Measurements from ENCODE around the gene MPP7.

MPP7 gene

DNA sequence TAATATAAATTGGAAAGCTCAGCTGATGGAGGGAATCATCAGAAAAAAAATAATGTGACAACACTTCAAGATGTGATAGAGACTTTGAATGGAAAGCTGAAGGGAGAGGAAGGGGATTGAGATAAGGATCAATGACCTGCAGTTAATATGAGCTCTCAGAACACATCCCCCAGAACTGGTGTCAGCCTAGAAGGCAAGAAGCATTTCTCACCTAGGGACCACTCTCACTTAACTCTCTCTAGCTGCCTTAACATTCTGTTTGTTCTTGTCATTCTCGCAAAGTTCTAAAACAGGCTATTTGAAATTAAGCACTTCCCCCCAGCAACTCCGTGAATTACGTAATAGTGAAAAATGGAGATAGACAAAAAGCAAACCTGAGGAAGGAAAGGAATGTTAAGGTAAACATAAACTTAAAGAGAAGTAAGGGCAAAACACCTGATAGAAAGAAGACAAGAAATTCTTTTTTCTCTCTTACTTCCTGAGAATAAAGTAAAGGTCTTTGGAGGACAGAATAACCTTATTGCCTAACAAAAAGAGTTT lies 1.2 kb upstream of the MPP7 start:
- DNase-seq (ENCODE audit: low read depth), result no peak
- no peak overlapping the region for H3K4me3 ChIP-seq (ENCODE audit: low read depth, low read length)
- TF ChIP-seq MYC (IDR thresholded peaks at IDR 0.05; ENCODE audit: low read depth, low read length) (no peak), POLR2A (IDR thresholded peaks at IDR 0.05; ENCODE audit: extremely low read depth, insufficient read length) (no peak)
- TF ChIP-seq, protein P1, sequence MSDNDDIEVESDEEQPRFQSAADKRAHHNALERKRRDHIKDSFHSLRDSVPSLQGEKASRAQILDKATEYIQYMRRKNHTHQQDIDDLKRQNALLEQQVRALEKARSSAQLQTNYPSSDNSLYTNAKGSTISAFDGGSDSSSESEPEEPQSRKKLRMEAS (IDR thresholded peaks at IDR 0.05; ENCODE audit: low read depth, low read length), result no peak
- TF ChIP-seq, protein P2, sequence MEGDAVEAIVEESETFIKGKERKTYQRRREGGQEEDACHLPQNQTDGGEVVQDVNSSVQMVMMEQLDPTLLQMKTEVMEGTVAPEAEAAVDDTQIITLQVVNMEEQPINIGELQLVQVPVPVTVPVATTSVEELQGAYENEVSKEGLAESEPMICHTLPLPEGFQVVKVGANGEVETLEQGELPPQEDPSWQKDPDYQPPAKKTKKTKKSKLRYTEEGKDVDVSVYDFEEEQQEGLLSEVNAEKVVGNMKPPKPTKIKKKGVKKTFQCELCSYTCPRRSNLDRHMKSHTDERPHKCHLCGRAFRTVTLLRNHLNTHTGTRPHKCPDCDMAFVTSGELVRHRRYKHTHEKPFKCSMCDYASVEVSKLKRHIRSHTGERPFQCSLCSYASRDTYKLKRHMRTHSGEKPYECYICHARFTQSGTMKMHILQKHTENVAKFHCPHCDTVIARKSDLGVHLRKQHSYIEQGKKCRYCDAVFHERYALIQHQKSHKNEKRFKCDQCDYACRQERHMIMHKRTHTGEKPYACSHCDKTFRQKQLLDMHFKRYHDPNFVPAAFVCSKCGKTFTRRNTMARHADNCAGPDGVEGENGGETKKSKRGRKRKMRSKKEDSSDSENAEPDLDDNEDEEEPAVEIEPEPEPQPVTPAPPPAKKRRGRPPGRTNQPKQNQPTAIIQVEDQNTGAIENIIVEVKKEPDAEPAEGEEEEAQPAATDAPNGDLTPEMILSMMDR (IDR thresholded peaks at IDR 0.05; ENCODE audit: low read depth, low read length), result no peak

DNA sequence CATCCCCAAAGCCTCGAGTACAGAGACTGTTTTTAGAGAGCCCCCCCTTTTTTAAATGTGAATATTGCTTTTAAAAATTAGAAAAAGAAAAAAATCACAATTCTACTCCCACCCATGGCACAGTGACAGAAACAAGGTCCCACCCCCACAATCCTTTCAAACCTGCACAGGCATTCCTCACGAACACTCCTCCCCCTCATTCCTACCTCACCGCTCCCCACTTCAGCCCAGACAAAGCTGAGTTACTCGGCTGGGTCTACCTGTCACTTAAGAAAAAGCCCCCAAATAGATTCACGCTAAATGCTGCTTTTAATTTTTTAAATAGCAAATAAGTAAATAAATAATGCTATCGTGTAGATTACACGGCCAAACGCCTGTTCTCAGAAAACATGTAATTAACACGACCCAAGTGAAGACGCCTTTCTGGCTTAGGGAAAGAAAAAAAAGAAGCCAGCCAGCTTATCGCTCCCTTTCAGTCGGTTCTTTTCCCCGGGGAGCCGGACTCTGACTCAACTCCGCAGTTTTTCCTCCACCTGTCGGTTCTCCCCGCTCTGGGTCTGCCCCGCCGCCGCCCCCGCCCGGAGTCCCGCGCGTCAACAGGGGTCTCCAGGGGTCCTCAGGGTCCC lies 739 bp downstream of the MPP7 start:
- peak; percentile 48 for DNase-seq (ENCODE audit: low read depth)
- peak overlapping the region; percentile 32 for H3K4me3 ChIP-seq (ENCODE audit: low read depth, low read length)
- TF ChIP-seq, protein P2 (IDR thresholded peaks at IDR 0.05; ENCODE audit: low read depth, low read length), result no peak

DNA sequence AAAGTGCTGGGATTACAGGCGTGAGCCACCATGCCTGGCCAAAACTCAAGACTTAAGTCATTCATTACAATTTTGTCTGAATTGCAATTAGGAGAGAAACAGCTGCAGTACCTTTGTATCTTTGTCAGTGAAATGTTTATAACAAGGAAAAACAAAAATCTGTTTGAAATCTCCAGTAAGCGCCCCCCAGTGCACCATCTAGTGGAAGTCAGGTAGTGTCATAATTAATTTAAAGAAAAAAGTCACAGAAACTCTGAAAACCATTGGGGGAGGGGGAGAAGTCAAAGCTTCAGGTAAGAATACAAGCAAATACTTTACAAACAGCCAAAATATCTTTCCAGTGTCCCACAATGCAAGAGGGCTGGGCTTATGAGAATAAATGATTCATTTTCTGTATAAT lies 2.8 kb downstream of the MPP7 start:
- DNase-seq (ENCODE audit: low read depth), result no peak
- H3K4me3 ChIP-seq (ENCODE audit: low read depth, low read length), result no peak overlapping the region
- TF ChIP-seq, protein P2 (IDR thresholded peaks at IDR 0.05; ENCODE audit: low read depth, low read length), result no peak
- no peak for TF ChIP-seq POLR2A (IDR thresholded peaks at IDR 0.05; ENCODE audit: extremely low read depth, insufficient read length)
- TF ChIP-seq, protein P1 (IDR thresholded peaks at IDR 0.05; ENCODE audit: low read depth, low read length), result no peak
- TF ChIP-seq MYC (IDR thresholded peaks at IDR 0.05; ENCODE audit: low read depth, low read length), result no peak

DNA sequence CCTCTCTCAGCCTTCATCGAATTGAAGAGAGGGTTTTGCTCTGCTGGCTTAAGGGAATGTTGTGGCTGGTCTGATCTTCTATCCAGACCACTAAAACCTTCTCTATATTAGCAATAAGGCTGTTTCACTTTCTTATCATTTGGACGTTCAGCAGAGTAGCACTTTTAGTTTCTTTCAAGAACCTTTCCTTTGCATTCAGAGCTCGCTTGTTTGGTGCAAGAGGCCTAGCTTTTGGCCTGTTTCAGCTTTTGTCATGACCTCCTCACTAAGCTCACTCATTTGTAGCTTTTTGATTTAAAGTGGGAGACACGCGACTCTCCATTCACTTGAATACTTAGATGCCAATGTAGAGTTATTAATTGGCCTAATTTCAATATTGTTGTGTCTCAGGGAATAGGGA lies 3.9 kb downstream of the MPP7 start:
- TF ChIP-seq MYC (IDR thresholded peaks at IDR 0.05; ENCODE audit: low read depth, low read length), result no peak
- TF ChIP-seq, protein P1 (IDR thresholded peaks at IDR 0.05; ENCODE audit: low read depth, low read length), result no peak
- no peak for TF ChIP-seq POLR2A (IDR thresholded peaks at IDR 0.05; ENCODE audit: extremely low read depth, insufficient read length)
- TF ChIP-seq, protein P2 (IDR thresholded peaks at IDR 0.05; ENCODE audit: low read depth, low read length), result no peak
- no peak overlapping the region for H3K4me3 ChIP-seq (ENCODE audit: low read depth, low read length)
- no peak for DNase-seq (ENCODE audit: low read depth)

DNA sequence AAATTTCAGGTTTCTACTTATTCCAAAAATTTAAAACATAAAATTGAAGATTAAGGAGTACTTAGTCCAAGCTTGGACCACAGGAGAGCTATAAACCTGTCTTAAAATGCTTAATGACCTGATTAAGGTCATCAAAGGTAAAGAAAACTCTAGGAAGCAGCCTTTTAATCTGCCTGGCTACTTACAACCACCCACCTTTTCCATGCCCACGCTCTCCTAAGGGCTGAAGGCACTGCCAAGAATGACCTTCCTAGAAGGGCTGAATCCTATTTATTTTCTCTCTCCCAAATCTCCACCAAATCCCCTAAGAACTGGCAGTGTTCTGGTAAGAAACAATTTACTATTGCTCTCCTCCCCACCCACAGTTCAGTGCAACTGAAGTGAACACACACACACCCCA lies 6.8 kb downstream of the MPP7 start:
- H3K4me3 ChIP-seq (ENCODE audit: low read depth, low read length), result no peak overlapping the region
- DNase-seq (ENCODE audit: low read depth), result no peak
- TF ChIP-seq POLR2A (IDR thresholded peaks at IDR 0.05; ENCODE audit: extremely low read depth, insufficient read length), result no peak

DNA sequence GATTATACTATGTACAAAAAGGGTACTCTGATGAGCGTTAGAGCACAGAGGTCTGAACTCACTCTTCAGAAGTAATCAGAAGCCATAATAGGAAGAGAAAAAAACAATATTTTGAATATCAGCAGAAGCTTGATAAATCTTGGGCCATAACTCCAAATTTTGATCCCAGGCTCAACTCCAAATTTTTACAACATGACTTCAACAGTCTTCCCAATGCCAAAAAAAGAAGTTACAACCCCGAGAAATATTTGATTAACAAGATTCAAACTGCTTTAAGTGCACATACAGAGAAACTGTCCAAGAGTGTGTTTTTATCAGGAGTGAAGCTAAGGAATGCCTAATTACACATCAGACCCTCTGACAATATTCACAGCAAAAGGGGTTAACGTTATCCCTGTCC lies 7.5 kb downstream of the MPP7 start:
- no peak for DNase-seq (ENCODE audit: low read depth)
- no peak overlapping the region for H3K4me3 ChIP-seq (ENCODE audit: low read depth, low read length)
- TF ChIP-seq, protein P2 (IDR thresholded peaks at IDR 0.05; ENCODE audit: low read depth, low read length), result no peak
- TF ChIP-seq, protein P1 (IDR thresholded peaks at IDR 0.05; ENCODE audit: low read depth, low read length), result no peak
- TF ChIP-seq POLR2A (IDR thresholded peaks at IDR 0.05; ENCODE audit: extremely low read depth, insufficient read length) (no peak), MYC (IDR thresholded peaks at IDR 0.05; ENCODE audit: low read depth, low read length) (no peak)

Data from NB4 (cell line).